Transverse colon (tissue), 3 donors: ENCODE measurements around the gene MRPS6.

Experiments
- POLR2A ChIP-seq: fragments of 450-650 bp; IDR thresholded peaks from one replicate; pipeline ENCODE4 v1.6.1; 2016; ENCODE audit warnings: antibody characterized with exemption, mild to moderate bottlenecking, moderate library complexity
- TF ChIP-seq, protein P1 (sequence below), 5 experiments: fragments of 200-600 bp in 3 of 5; fragments of 450-650 bp in 2 of 5; sonication (generic) in 3 of 5; IDR thresholded peaks; 1 replicate in 2 of 5; 2 replicates in 3 of 5; pipeline ENCODE4 v1.5.1; 2016 to 2017; ENCODE audit warnings: antibody characterized with exemption in 5 of 5, inconsistent platforms in 3 of 5, mild to moderate bottlenecking in 2 of 5, moderate library complexity in 1 of 5

DNA sequence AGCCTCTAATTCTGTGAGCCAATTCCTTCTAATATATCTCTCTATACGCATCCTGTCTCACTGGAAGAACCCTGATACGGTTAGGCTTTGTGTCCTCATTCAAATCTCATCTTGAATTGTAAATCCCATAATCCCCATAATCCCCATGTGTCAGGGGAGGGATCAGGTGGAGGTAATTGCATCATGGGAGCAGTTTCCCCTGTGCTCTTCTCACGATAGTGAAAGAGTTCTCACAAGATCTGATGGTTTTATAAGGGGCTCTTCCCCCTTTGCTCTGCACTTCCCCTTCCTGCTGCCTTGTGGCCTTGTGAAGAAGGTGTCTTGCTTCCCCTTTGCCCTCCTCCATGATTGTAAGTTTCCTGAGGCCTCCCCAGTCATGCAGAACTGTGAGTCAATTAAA, 116.1 kb downstream of the MRPS6 start:
- TF ChIP-seq, protein P1, sequence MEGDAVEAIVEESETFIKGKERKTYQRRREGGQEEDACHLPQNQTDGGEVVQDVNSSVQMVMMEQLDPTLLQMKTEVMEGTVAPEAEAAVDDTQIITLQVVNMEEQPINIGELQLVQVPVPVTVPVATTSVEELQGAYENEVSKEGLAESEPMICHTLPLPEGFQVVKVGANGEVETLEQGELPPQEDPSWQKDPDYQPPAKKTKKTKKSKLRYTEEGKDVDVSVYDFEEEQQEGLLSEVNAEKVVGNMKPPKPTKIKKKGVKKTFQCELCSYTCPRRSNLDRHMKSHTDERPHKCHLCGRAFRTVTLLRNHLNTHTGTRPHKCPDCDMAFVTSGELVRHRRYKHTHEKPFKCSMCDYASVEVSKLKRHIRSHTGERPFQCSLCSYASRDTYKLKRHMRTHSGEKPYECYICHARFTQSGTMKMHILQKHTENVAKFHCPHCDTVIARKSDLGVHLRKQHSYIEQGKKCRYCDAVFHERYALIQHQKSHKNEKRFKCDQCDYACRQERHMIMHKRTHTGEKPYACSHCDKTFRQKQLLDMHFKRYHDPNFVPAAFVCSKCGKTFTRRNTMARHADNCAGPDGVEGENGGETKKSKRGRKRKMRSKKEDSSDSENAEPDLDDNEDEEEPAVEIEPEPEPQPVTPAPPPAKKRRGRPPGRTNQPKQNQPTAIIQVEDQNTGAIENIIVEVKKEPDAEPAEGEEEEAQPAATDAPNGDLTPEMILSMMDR (IDR thresholded peaks at IDR 0.05) = no peak
- TF ChIP-seq POLR2A = no peak
